Thyroid gland (tissue), 4 donors: Measurements from ENCODE around the gene ATAD3B. TPM values are rescaled to one million over a fixed set of nuclear protein-coding genes. Genes with fewer than 3 reads are reported as not detected.
"Not testable (repeated sequence)": the region's sequence is repeated elsewhere in the genome, so short reads cannot be mapped to it uniquely, and the experiment has no call there.

Source experiments
- DNase-seq, 2 donors: peaks; one replicate each; pipeline ENCODE4 v3.0.0-alpha.2; 2019
- H3K27ac ChIP-seq, 3 donors: fragments of 200-600 bp; sonication (generic); 1 replicate in 2 of 3; 2 replicates in 1 of 3; pipeline ENCODE4 v1.5.1; 2016 to 2019; ENCODE audit warnings: mild to moderate bottlenecking in 1 of 3, moderate library complexity in 1 of 3
- H3K27me3 ChIP-seq: fragments of 200-600 bp; sonication (generic); one replicate; pipeline ENCODE4 v1.5.1; 2019
- H3K36me3 ChIP-seq, 2 donors: fragments of 200-600 bp; sonication (generic); one replicate each; pipeline ENCODE4 v1.5.1; 2016 to 2019
- H3K4me1 ChIP-seq, 2 donors: fragments of 200-600 bp; sonication (generic); one replicate each; pipeline ENCODE4 v1.5.1; 2017 to 2019
- H3K4me3 ChIP-seq, 3 donors: fragments of 200-600 bp; sonication (generic); replicated peaks in 1 of 3; 1 replicate in 2 of 3; 2 replicates in 1 of 3; pipeline ENCODE4 v1.5.1; 2016; ENCODE audit warnings: mild to moderate bottlenecking in 1 of 3
- H3K9me3 ChIP-seq: fragments of 200-600 bp; sonication (generic); one replicate; pipeline ENCODE4 v1.5.1; 2017
- CTCF ChIP-seq, 6 experiments: fragments of 200-600 bp in 3 of 6; fragments of 450-650 bp in 3 of 6; sonication (generic) in 3 of 6; IDR thresholded peaks; one replicate each; pipeline ENCODE4 v1.5.1; 2016 to 2019; ENCODE audit warnings: antibody characterized with exemption in 6 of 6, mild to moderate bottlenecking in 2 of 6, inconsistent platforms in 1 of 6, moderate library complexity in 1 of 6
- POLR2A ChIP-seq, 2 donors: fragments of 450-650 bp; IDR thresholded peaks; one replicate each; pipeline ENCODE4 v1.6.1; 2017; ENCODE audit warnings: antibody characterized with exemption in 2 of 2, mild to moderate bottlenecking in 2 of 2, moderate library complexity in 1 of 2
- WGBS, 2 donors: methylation state at CpG; one replicate each; pipeline ENCODE4 v1.1.5; 2017; 5-methylcytosine and 5-hydroxymethylcytosine counted together
- intact Hi-C: fragments of 100-400 bp; cut with DNase I; formaldehyde crosslinking; loops from one replicate; pipeline ENCODE4 v1.15.1; 2023
- total RNA-seq, 4 donors: library from RNA; depleted of rRNA; stranded (reverse); fragments of >200 nt; gene quantifications; one replicate each; pipeline ENCODE4 v1.2.3, GENCODE V29; 2016

ATAD3B gene
- total RNA-seq, 4 donors from 2014 or later: 13.8 to 29.1 (median 15.0) TPM

GRCh38 chr1:1517973-1518620 is 46.5 kb downstream of the ATAD3B start:
- no peak for TF ChIP-seq POLR2A (IDR thresholded peaks at IDR 0.05)
- TF ChIP-seq CTCF (IDR thresholded peaks at IDR 0.05): no peak
- Histone ChIP-seq H3K27me3 (no peaks in the 10 kb centered on the region), H3K9me3 (no peaks in the 10 kb centered on the region), H3K36me3 (peaks cover 0 to 19% of the 10 kb centered on the region in 2 donors), H3K4me1 (no peaks in the 10 kb centered on the region), H3K4me3 (no peak overlapping the region), H3K27ac (no peak overlapping the region)
- WGBS, 2 donors: 94 to 96% methylated on average over 19 to 22 of the region's 28 CpGs
- no peak for DNase-seq
- intact Hi-C loops: no loop called here

GRCh38 chr1:1518621-1519007 is 47.0 kb downstream of the ATAD3B start:
- WGBS, 2 donors: 95 to 98% methylated on average over 16 of the region's 19 CpGs
- H3K27ac ChIP-seq, intact Hi-C loops, H3K27me3 ChIP-seq, H3K9me3 ChIP-seq, H3K4me1 ChIP-seq, H3K4me3 ChIP-seq, DNase-seq: not testable (repeated sequence)
- peaks cover 0 to 19% of the 10 kb centered on the region in 2 donors for H3K36me3 ChIP-seq

GRCh38 chr1:1519805-1520505 is 48.4 kb downstream of the ATAD3B start:
- DNase-seq, H3K9me3 ChIP-seq, intact Hi-C loops, H3K27me3 ChIP-seq, H3K4me3 ChIP-seq, H3K4me1 ChIP-seq, H3K27ac ChIP-seq: not testable (repeated sequence)
- WGBS, 2 donors: 95 to 99% methylated on average over 31 to 34 of the region's 51 CpGs
- H3K36me3 ChIP-seq: peaks cover 0 to 19% of the 10 kb centered on the region in 2 donors

- no peak for TF ChIP-seq CTCF (IDR thresholded peaks at IDR 0.05)
- TF ChIP-seq POLR2A (IDR thresholded peaks at IDR 0.05): no peak
- intact Hi-C loops: no loop called here
- H3K36me3 ChIP-seq: peaks cover 0 to 19% of the 10 kb centered on the region in 2 donors
- no peaks in the 10 kb centered on the region for H3K9me3 ChIP-seq
- no peak for DNase-seq
- no peak overlapping the region for H3K27ac ChIP-seq
- no peaks in the 10 kb centered on the region for H3K4me1 ChIP-seq
- no peaks in the 10 kb centered on the region for H3K27me3 ChIP-seq
- no peak overlapping the region for H3K4me3 ChIP-seq
- WGBS, 2 donors: 95 to 97% methylated on average over 16 to 19 of the region's 19 CpGs
Measured at GRCh38 chr1:1521331-1521730, 49.8 kb downstream of the ATAD3B start.

GRCh38 chr1:1522536-1522935 is 51.0 kb downstream of the ATAD3B start:
- H3K27ac ChIP-seq, H3K4me1 ChIP-seq, intact Hi-C loops, H3K27me3 ChIP-seq, H3K4me3 ChIP-seq, H3K9me3 ChIP-seq, DNase-seq: not testable (repeated sequence)
- 80% methylated on average over 1 of the region's 30 CpGs; no CpG with 5 or more reads in 1 of the 2 donors for whole genome bisulfite sequencing, 2 donors
- H3K36me3 ChIP-seq: peaks cover 0 to 19% of the 10 kb centered on the region in 2 donors

- 96% methylated on average over 24 to 31 of the region's 31 CpGs for WGBS, 2 donors
- H3K36me3 ChIP-seq: peaks cover 0 to 19% of the 10 kb centered on the region in 2 donors
- intact Hi-C loops, H3K4me1 ChIP-seq, DNase-seq, H3K9me3 ChIP-seq, H3K27me3 ChIP-seq, H3K4me3 ChIP-seq, H3K27ac ChIP-seq: not testable (repeated sequence)
Measured at GRCh38 chr1:1523226-1523625, 51.7 kb downstream of the ATAD3B start.

- H3K9me3 ChIP-seq, intact Hi-C loops, H3K4me1 ChIP-seq, DNase-seq, H3K27ac ChIP-seq, H3K4me3 ChIP-seq, H3K27me3 ChIP-seq: not testable (repeated sequence)
- H3K36me3 ChIP-seq: peaks cover 0 to 18% of the 10 kb centered on the region in 2 donors
- WGBS, 2 donors: 89 to 93% methylated on average over 9 to 11 of the region's 17 CpGs
Measured at GRCh38 chr1:1523651-1524050, 52.1 kb downstream of the ATAD3B start.

- H3K4me1 ChIP-seq, DNase-seq, H3K27ac ChIP-seq, H3K9me3 ChIP-seq, H3K27me3 ChIP-seq, H3K4me3 ChIP-seq, intact Hi-C loops: not testable (repeated sequence)
- H3K36me3 ChIP-seq: peaks cover 5 to 15% of the 10 kb centered on the region in 2 donors
- 97 to 98% methylated on average over 10 to 22 of the region's 30 CpGs for WGBS, 2 donors
Measured at GRCh38 chr1:1524750-1525383, 53.3 kb downstream of the ATAD3B start.

- DNase-seq, H3K27me3 ChIP-seq, H3K4me1 ChIP-seq, intact Hi-C loops, H3K4me3 ChIP-seq, H3K9me3 ChIP-seq, H3K27ac ChIP-seq, H3K36me3 ChIP-seq: not testable (repeated sequence)
- WGBS, 2 donors: no CpG with 5 or more reads among the region's 21 CpGs
Measured at GRCh38 chr1:1526476-1526875, 54.9 kb downstream of the ATAD3B start.
